AG04450 (cell line): ENCODE results near the gene PLEKHF1. TPM values are rescaled to one million over a fixed set of nuclear protein-coding genes. Genes with fewer than 3 reads are reported as not detected.

ENCODE experiments used
- CTCF ChIA-PET: fragments of 300-600, 350-600 bp; formaldehyde crosslinking; extraction: SDS; loops from one replicate; lab custom pipeline; 2022; ENCODE audit warnings: antibody characterized with exemption, inconsistent platforms; lab: Charles Lee
- POLR2A ChIA-PET: fragments of 350-600 bp; formaldehyde crosslinking; extraction: SDS; loops from one replicate; lab custom pipeline; 2021; ENCODE audit warnings: antibody characterized with exemption, inconsistent platforms; lab: Yijun Ruan, JAX
- DNase-seq: peaks from one replicate; pipeline ENCODE4 v3.0.0-alpha.2; 2011; ENCODE audit warnings: low read depth, low spot score
- H3K27ac ChIP-seq: one replicate; pipeline ENCODE4 v1.5.1; 2012; ENCODE audit warnings: low read depth, low read length, control low read depth
- H3K27me3 ChIP-seq: one replicate; pipeline ENCODE4 v1.6.0; 2012; ENCODE audit warnings: low read length; ENCODE audit not compliant: control insufficient read depth, insufficient read depth
- H3K4me3 ChIP-seq: 2 replicates; pipeline ENCODE4 v1.5.1; 2011; ENCODE audit warnings: mild to moderate bottlenecking, low read depth, low read length, control low read depth
- H3K9me3 ChIP-seq: 2 replicates; pipeline ENCODE4 v1.5.1; 2012; ENCODE audit warnings: low read length; ENCODE audit not compliant: control insufficient read depth, insufficient read depth
- polyA plus RNA-seq: library from polyadenylated mRNA; depleted of rRNA; stranded (reverse); fragments of >200 nt; gene quantifications from 2 replicates; pipeline ENCODE4 v1.2.3, GENCODE V29; 2011
- TF ChIP-seq, protein P1 (sequence below): IDR thresholded peaks from 2 replicates; pipeline ENCODE4 v1.5.1; 2011; ENCODE audit warnings: low read depth, low read length, control low read depth, inconsistent platforms

Gene PLEKHF1
- polyA plus RNA-seq, 1 experiment = 5.4 TPM

DNA sequence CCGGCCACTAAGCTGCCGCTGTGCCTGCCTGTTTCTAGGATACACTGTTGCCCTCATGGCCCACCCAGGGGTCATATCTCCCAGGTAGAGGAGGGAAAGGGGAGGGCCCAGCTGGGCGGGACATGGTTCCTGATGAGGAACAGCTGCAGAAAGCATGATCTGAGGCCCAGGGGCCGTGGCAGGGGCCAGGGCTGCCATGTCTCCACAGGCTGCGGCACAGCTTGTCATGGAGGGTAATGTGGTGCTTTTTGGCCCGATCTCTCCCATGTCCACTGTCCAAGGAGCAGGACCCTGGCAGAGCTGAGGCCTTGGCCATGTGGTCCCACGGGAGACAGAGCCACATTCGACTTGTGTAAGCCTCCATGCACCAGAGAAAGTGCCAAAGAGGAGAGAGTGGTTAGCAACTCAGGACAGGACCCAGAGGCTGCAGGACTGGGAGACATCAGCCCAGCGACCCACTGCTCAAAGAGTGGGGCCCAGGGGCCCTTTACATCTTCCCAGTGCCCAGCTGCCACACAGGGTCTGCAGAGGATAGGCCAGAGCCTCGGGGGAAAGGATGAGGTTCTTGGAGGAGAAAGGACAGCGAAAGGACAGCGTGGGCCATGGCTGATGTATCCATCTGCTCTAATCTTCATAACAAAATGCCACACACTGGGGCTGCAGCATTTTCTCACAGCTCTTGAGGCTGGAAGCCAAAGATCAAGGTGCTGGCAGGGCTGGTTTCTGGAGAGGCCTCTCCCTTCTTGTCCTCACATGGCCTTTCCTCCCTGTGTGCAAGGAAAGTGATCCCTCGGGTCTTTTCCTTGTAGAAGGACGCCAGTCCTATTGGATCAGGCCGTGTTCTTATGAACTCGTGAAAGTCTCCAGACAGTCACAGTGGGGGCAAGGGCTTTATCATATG, 47.6 kb upstream of the PLEKHF1 start:
- ChIA-PET CTCF (interaction anchor here (1.8 to 16.2 kb wide), 2 partner anchors 77 to 97 kb away, joined by 6 to 550 read pairs; partner anchors contain the start of gene C19orf12), POLR2A (interaction anchor here (1.3 to 1.5 kb wide), 2 partner anchors 11 to 99 kb away, joined by 3 to 4 read pairs; partner anchors contain the start of gene POP4)
- TF ChIP-seq, protein P1, sequence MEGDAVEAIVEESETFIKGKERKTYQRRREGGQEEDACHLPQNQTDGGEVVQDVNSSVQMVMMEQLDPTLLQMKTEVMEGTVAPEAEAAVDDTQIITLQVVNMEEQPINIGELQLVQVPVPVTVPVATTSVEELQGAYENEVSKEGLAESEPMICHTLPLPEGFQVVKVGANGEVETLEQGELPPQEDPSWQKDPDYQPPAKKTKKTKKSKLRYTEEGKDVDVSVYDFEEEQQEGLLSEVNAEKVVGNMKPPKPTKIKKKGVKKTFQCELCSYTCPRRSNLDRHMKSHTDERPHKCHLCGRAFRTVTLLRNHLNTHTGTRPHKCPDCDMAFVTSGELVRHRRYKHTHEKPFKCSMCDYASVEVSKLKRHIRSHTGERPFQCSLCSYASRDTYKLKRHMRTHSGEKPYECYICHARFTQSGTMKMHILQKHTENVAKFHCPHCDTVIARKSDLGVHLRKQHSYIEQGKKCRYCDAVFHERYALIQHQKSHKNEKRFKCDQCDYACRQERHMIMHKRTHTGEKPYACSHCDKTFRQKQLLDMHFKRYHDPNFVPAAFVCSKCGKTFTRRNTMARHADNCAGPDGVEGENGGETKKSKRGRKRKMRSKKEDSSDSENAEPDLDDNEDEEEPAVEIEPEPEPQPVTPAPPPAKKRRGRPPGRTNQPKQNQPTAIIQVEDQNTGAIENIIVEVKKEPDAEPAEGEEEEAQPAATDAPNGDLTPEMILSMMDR = no peak
- H3K4me3 ChIP-seq = no peak overlapping the region
- no peak overlapping the region for H3K27ac ChIP-seq
- DNase-seq = no peak
- peaks cover 3% of the 10 kb centered on the region for H3K9me3 ChIP-seq
- H3K27me3 ChIP-seq = peaks cover 9% of the 10 kb centered on the region

DNA sequence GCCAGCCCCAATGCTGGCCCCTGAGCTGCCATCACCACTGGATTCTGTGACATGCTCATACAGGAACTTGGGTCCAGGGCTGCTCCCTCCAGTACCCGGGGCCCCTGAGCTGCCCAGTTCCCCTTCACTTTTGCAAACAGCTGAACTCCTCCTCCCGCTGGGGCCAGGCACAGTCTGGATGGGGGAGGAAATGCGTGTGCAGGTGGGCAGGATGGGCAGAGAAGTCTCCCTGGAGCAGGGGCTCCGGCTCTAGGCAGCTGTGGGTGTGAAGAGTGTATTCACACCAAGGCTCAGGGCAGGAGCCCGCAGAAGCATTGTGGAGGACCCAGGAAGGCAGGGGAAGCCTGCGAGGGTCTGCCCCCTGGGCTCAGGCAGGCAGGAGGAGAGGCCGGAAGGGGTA, 46.8 kb upstream of the PLEKHF1 start:
- peaks cover 9% of the 10 kb centered on the region for H3K27me3 ChIP-seq
- ChIA-PET POLR2A (interaction anchor here (0.5 to 1.5 kb wide), 2 partner anchors 11 to 12 kb away, joined by 3 to 4 read pairs; partner anchors contain the start of gene POP4), CTCF (interaction anchor here (1.7 to 16.2 kb wide), 2 partner anchors 8 to 96 kb away, joined by 17 to 550 read pairs; partner anchors contain the start of gene C19orf12)
- TF ChIP-seq, protein P1 = no peak
- H3K4me3 ChIP-seq = no peak overlapping the region
- no peak overlapping the region for H3K27ac ChIP-seq
- no peak for DNase-seq
- peaks cover 3% of the 10 kb centered on the region for H3K9me3 ChIP-seq

DNA sequence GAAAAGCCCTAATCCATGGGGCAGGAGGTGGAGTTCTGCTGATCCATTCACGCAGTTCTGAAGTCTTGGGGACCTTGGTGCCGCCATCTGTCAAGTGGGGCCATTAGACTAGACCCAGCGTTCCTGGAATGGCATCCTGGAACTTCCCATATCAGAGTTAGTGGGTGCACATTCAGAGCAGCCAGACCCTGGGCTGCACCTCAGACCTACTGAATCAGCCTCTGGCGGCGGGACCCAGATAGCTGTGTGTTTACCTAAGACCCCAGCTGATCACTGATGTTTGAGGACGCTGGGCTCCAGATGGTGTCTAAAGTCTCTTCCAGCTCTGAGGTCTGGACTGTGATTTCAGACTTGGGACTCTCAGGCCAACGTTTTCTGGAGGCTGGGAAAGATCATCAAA, 46.4 kb upstream of the PLEKHF1 start:
- POLR2A ChIA-PET = interaction anchor here (0.5 kb wide), 1 partner anchor 10 kb away, joined by 4 read pairs; no protein-coding TSS in a partner anchor
- Histone ChIP-seq H3K27me3 (peaks cover 9% of the 10 kb centered on the region), H3K27ac (no peak overlapping the region), H3K9me3 (peaks cover 3% of the 10 kb centered on the region), H3K4me3 (no peak overlapping the region)
- no peak for DNase-seq
- CTCF ChIA-PET = interaction anchor here (1.7 to 16.2 kb wide), 2 partner anchors 8 to 96 kb away, joined by 17 to 550 read pairs; partner anchors contain the start of gene C19orf12
- TF ChIP-seq, protein P1 = no peak

- CTCF ChIA-PET = interaction anchor here (1.4 to 1.5 kb wide), 3 partner anchors 10 to 95 kb away, joined by 3 to 7 read pairs (median 5); no protein-coding TSS in a partner anchor
- TF ChIP-seq, protein P1 = no peak
- no peak overlapping the region for H3K4me3 ChIP-seq
- H3K27me3 ChIP-seq = peaks cover 9% of the 10 kb centered on the region
- no peak overlapping the region for H3K27ac ChIP-seq
- peaks cover 3% of the 10 kb centered on the region for H3K9me3 ChIP-seq
- DNase-seq = no peak
- POLR2A ChIA-PET = no interaction called here
Measured at GRCh38 chr19:29620931-29621351, 44.3 kb upstream of the PLEKHF1 start.
